Ovary (tissue), 3 donors: ENCODE measurements around the gene PDCD6IP.

Experiments used
- CTCF ChIP-seq, 3 donors: fragments of 450-650 bp in 2 of 3; fragments of 200-600 bp in 1 of 3; IDR thresholded peaks; one replicate each; pipeline versions ENCODE4 v1.5.1 to v1.8.0; 2016 to 2022; ENCODE audit warnings: antibody characterized with exemption in 3 of 3, mild to moderate bottlenecking in 1 of 3
- EP300 ChIP-seq: sonication (generic); formaldehyde crosslinking; IDR thresholded peaks from one replicate; pipeline ENCODE4 v1.6.1; 2017; ENCODE audit warnings: antibody characterized with exemption
- POLR2A ChIP-seq: fragments of 450-650 bp; IDR thresholded peaks from one replicate; pipeline ENCODE4 v1.6.1; 2017; ENCODE audit warnings: antibody characterized with exemption, mild to moderate bottlenecking, moderate library complexity
- donor health status: DM: no; HTN: no; CAD: no.

- TF ChIP-seq EP300, result no peak
- TF ChIP-seq CTCF (IDR thresholded peaks at IDR 0.05), result no peak
- TF ChIP-seq POLR2A, result no peak
Measured at GRCh38 chr3:33879540-33879939, 81.1 kb downstream of the PDCD6IP start.
